NOMO-1 treated with dmso at 0.1 percent for 144 hours (cell line): ENCODE measurements around the gene UBE2U.
"Not testable (repeated sequence)": the region's sequence is repeated elsewhere in the genome, so short reads cannot be mapped to it uniquely, and the experiment has no call there.

Source experiments
- DNase-seq: peaks from one replicate; lab custom pipeline; 2025; ENCODE audit not compliant: unreplicated experiment; lab: John Stamatoyannopoulos, UW

Gene UBE2U

GRCh38 chr1:64236541-64236954 lies 33.1 kb downstream of the UBE2U start:
- no peak for DNase-seq

- not testable (repeated sequence) for DNase-seq
These were observed 36.1 kb downstream of the UBE2U start for GRCh38 chr1:64239519-64239918.

- no peak for DNase-seq
These were observed 36.8 kb downstream of the UBE2U start for GRCh38 chr1:64240206-64240605.

- DNase-seq: no peak
These were observed 37.6 kb downstream of the UBE2U start for GRCh38 chr1:64241069-64241468.

- DNase-seq: no peak
These were observed 39.7 kb downstream of the UBE2U start for GRCh38 chr1:64242895-64243756.

- no peak for DNase-seq
These were observed 40.3 kb downstream of the UBE2U start for GRCh38 chr1:64243757-64244080.

- no peak for DNase-seq
These were observed 42.1 kb downstream of the UBE2U start for GRCh38 chr1:64245495-64245894.

GRCh38 chr1:64246294-64246917 lies 43.0 kb downstream of the UBE2U start:
- no peak for DNase-seq

GRCh38 chr1:64248065-64248464 lies 44.6 kb downstream of the UBE2U start:
- no peak for DNase-seq

- DNase-seq: not testable (repeated sequence)
These were observed 47.0 kb downstream of the UBE2U start for GRCh38 chr1:64250472-64250871.

GRCh38 chr1:64251971-64252370 lies 48.5 kb downstream of the UBE2U start:
- DNase-seq: no peak

- DNase-seq: not testable (repeated sequence)
These were observed 53.8 kb downstream of the UBE2U start for GRCh38 chr1:64257233-64257632.

- not testable (repeated sequence) for DNase-seq
These were observed 55.0 kb downstream of the UBE2U start for GRCh38 chr1:64258444-64258843.

GRCh38 chr1:64263335-64263734 lies 59.9 kb downstream of the UBE2U start:
- DNase-seq: no peak

- no peak for DNase-seq
These were observed 60.4 kb downstream of the UBE2U start for GRCh38 chr1:64263856-64264255.

- DNase-seq: no peak
These were observed 61.7 kb downstream of the UBE2U start for GRCh38 chr1:64265141-64265540.

GRCh38 chr1:64266991-64267390 lies 63.6 kb downstream of the UBE2U start:
- DNase-seq: no peak

GRCh38 chr1:64268653-64269557 lies 65.5 kb downstream of the UBE2U start:
- DNase-seq: peak; percentile 9

- no peak for DNase-seq
These were observed 66.1 kb downstream of the UBE2U start for GRCh38 chr1:64269558-64269884.

GRCh38 chr1:64280001-64280400 lies 76.6 kb downstream of the UBE2U start:
- no peak for DNase-seq

GRCh38 chr1:64282351-64282750 lies 78.9 kb downstream of the UBE2U start:
- DNase-seq: no peak

- no peak for DNase-seq
These were observed 83.6 kb downstream of the UBE2U start for GRCh38 chr1:64287071-64287470.
